ENCODE results near the gene TIGAR.
A peak's percentile ranks its signal among the peaks of the same experiment; 100 is the strongest.

TIGAR gene, protein sequence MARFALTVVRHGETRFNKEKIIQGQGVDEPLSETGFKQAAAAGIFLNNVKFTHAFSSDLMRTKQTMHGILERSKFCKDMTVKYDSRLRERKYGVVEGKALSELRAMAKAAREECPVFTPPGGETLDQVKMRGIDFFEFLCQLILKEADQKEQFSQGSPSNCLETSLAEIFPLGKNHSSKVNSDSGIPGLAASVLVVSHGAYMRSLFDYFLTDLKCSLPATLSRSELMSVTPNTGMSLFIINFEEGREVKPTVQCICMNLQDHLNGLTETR

DNA sequence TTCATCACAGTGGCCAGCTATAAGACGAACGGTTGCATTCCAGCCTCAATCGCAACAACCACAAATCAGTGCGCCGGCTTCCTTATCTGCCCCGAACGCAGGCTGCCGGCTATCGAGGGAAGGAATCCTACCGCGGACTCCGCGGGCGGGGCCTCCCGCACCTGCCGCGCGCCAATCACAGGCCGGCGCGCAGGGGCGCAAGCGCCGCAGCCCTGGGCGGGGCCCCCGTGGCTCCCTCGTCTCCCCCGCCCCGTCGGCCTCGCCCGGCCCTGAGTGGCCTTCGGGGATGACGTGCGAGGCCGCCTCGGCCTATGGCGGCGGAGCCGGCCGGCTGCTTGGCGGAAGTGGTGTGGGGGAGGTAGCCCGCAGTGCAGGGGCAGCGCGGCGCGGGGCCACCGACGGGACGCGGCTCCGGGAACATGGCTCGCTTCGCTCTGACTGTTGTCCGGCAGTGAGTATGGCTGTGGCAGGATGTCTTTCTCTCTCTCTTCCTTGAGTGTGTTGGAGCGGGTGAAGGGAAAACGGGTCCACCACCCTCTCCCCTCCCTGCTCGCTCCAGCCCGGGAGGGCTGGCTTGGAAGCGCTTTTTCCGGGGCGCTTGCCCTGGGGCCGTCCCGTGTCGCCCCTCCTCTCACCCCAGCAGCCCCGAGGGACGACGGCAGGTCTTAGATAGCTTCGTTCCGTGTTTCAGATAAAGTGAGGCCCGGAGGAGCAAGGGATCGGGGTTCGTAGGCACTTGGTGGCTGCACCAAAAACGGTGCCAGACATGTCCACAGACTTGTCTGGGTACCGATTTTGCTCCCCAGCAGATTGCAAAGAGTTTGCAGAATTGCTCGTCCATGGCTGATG, at the start of gene TIGAR:
TSS of gene TIGAR (plus strand) at position 361 of the 849 bp plus-strand sequence. CDS start at position 420, 59 bp downstream.
- DNase-seq (ENCODE audit: low spot score): peak; percentile 99

DNA sequence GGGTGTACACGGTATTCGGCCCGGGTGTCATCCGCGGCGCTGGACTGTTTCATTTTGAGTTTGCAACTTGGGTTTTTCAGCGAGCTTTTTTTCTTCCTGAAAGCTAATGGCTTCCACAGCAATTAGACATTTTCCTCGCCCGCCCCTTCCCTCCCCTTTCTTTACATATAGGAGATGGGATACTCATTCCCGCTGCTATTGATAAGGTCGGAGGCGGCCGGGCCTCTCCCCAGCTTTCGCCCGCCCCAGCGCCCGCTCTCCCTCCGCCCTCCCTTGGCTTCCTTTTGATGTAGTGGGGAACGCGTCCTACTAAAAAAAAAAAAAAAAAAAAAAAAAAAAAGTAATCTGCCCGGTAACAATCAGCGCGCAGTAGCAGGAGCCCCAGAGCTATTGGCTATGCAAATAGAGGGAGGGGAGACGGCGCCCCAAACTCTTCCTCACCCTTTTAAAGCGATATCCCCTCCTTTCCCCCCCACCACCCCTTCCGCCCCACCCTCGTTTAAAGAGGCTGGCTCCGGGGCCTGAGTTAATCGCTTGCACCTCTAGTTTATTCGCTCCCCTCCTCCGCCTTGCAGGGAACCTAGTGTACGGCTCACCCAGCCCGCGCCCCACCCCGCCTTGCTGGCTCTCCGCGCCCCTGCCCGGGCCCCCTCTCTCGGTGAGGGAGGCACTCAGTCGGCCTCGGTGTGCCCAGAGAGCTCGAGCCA, 49.1 kb upstream of the TIGAR start:
- peak; percentile 83 for DNase-seq (ENCODE audit: low spot score)

DNA sequence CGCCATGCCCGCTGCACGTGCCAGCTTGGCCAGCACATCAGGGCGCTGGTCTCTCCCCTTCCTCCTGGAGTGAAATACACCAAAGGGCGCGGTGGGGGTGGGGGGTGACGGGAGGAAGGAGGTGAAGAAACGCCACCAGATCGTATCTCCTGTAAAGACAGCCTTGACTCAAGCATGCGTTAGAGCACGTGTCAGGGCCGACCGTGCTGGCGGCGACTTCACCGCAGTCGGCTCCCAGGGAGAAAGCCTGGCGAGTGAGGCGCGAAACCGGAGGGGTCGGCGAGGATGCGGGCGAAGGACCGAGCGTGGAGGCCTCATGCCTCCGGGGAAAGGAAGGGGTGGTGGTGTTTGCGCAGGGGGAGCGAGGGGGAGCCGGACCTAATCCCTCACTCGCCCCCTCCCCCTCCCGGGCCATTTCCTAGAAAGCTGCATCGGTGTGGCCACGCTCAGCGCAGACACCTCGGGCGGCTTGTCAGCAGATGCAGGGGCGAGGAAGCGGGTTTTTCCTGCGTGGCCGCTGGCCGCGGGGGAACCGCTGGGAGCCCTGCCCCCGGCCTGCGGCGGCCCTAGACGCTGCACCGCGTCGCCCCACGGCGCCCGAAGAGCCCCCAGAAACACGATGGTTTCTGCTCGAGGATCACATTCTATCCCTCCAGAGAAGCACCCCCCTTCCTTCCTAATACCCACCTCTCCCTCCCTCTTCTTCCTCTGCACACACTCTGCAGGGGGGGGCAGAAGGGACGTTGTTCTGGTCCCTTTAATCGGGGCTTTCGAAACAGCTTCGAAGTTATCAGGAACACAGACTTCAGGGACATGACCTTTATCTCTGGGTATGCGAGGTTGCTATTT, 48.4 kb upstream of the TIGAR start:
- DNase-seq (ENCODE audit: low spot score): no peak

DNA sequence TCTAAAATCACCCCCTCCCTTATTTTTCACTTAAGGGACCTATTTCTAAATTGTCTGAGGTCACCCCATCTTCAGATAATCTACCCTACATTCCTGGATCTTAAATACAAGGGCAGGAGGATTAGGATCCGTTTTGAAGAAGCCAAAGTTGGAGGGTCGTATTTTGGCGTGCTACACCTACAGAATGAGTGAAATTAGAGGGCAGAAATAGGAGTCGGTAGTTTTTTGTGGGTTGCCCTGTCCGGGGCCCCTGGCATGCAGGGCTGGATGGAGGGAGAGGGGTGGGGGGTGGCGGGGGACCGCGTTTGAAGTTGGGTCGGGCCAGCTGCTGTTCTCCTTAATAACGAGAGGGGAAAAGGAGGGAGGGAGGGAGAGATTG, 47.8 kb upstream of the TIGAR start:
- no peak for DNase-seq (ENCODE audit: low spot score)

DNA sequence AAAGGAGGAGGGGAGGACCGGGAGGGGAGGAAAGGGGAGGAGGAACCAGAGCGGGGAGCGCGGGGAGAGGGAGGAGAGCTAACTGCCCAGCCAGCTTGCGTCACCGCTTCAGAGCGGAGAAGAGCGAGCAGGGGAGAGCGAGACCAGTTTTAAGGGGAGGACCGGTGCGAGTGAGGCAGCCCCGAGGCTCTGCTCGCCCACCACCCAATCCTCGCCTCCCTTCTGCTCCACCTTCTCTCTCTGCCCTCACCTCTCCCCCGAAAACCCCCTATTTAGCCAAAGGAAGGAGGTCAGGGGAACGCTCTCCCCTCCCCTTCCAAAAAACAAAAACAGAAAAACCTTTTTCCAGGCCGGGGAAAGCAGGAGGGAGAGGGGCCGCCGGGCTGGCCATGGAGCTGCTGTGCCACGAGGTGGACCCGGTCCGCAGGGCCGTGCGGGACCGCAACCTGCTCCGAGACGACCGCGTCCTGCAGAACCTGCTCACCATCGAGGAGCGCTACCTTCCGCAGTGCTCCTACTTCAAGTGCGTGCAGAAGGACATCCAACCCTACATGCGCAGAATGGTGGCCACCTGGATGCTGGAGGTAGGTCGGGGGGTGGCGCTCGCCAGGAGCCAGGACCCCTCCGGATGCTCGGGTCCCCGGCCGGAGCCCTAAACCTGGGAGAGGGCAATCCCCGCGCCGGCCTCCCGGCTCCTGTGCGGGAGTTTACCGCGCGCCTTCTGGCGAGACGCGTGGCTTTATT, 47.2 kb upstream of the TIGAR start, which contains the start of gene CCND2:
TSS of gene CCND2 (plus strand) at position 111 of the 744 bp plus-strand sequence. CDS start at position 390, 279 bp downstream.
- peak; percentile 51 for DNase-seq (ENCODE audit: low spot score)

DNA sequence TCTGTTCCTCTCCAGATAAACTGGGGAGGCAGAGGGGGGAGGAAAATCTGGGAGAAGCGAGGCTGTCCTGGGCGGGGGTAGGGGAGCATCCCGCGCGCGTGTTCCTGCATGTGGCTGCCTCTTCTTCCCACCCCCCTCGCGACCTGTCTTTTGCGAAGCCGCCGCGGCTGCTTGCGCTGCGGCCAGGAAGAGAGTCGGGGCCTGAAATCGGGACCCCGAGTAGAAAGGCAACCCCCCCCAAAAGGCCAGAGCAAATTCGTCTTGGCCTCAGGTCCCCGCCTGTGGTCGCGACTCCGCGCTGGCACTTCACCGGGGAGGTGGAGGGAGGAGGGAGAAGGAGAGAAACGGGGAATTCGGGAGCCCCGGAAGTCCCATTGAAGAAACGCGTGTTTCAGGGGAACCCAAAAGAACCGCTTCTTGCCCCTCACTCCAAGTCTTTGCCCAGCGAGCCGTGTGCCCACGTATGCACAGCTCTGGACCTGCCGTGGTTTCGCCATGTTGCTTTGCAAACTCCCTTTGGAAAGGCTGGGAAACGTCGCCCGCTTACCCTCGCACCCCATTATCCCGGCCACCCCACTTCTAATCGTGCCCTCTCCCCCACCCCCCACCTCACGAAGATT, 46.5 kb upstream of the TIGAR start:
- DNase-seq (ENCODE audit: low spot score): no peak

DNA sequence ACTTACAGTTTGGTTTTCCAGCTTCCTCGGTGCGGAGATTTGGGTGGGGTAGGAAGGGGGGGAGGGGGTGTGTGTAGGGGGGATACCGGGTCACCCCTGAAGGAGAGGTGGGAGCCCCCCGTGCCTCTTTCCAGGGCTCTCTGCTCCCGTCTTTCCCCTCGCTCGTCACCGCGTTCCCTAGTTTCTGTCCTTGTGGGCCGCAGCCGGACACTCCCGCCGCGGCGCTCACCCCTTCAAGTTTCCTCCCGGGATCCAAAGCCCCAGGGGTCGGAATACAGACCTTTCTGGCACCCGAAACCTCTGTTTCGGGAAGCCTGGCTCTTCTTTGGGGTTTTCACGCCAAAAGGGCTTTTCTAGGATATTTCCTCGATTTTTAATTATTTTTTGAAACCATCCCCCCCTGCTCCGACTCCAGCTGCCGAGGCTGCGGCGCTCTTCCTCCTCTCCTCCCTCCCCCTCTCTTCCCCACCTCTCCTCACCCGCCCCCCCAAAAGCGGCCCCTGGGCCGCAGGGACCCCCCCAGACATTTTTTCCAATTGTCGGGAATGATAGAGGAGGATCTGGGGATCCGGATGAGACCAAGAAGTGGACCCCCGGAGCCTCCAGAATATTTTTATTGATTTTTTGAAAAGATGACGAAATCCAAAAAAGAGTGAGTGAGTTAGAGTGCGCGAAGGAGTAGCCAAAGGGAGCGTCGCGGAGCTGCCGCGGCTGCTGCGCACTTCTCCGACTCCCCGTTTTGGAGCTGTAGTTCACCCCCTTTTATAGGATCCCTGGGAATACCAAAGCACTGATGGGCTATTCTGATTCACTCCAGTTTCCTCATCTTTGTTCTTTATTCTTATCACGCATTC, 45.8 kb upstream of the TIGAR start:
- no peak for DNase-seq (ENCODE audit: low spot score)

DNA sequence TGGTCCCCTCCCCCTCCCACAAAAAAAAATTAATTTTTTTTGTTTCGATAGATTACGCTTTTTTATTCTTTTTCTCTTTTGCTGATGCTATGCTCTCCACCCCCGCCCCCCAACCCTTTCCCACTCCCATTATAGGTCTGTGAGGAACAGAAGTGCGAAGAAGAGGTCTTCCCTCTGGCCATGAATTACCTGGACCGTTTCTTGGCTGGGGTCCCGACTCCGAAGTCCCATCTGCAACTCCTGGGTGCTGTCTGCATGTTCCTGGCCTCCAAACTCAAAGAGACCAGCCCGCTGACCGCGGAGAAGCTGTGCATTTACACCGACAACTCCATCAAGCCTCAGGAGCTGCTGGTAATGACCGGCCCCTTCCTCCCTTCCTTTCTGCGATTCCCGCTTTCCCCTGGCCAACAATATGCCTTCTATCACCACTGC, 45.1 kb upstream of the TIGAR start:
- DNase-seq (ENCODE audit: low spot score): no peak

DNA sequence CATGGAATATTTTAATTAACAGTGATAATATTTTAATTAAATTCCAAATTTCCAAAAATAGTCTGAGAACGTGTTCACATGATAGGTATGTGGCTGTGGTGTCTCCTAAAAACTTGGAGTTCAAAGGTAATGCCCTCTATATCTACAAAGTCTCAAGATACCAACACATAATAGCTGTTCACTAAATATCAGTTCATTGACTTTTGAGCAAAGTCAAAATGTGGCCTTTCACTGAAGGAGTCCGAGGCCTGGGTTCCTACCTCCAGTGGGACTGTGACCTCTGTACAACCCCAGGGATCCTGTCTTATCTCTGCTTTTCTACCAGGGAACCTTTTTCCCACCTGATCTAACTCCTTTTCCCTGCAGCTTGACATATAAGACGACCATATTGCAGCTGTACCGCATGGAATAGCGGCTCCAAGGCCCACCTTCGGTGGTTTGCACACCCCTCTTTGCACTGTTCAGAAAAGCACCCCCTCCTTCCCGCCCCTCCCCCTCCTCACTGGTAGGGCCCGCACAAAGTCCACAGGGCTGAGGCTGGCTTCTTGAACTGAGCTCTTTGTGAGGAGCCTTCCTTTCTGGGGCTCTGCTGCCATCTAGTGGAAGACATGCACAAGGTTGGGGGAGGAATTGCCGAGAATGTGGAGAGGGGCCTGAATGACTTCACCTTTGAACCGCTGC, 44.3 kb upstream of the TIGAR start:
- DNase-seq (ENCODE audit: low spot score): peak; percentile 75

DNA sequence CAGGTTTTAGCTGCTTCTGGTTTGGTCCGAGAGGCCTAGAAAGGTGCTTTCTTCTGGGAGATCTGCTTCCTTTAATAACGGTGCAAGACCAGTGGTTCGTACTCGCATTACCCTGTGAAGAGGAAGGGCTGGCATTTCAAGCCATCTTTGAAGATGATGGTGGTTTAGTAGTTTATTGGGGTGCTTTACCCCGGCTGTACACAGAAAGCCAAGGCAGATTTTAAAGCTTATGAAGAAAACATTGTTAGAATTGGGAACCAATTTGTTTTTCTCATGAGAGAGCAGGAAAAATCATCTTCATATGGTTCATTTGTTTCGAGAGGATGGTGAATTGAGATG, 43.8 kb upstream of the TIGAR start:
- no peak for DNase-seq (ENCODE audit: low spot score)

DNA sequence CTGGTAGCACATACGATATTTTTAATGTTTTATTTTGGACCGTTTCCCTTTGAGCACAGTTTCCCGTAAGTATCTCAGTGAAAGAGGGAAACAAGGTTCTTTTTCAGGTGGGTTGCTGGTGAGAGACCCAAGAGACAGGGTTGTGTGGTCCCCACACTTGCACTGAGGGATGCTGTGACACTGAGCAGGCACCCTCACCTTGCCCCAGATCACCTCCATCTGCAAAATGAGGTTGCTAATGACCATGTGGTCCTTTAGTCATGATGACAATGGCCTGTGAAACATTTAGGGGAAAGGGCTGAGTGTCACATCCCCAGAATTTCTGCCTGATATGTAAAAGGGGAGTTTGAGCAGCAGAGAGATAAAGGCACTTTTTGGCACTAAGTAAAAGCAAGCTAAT, 43.2 kb upstream of the TIGAR start:
- no peak for DNase-seq (ENCODE audit: low spot score)

DNA sequence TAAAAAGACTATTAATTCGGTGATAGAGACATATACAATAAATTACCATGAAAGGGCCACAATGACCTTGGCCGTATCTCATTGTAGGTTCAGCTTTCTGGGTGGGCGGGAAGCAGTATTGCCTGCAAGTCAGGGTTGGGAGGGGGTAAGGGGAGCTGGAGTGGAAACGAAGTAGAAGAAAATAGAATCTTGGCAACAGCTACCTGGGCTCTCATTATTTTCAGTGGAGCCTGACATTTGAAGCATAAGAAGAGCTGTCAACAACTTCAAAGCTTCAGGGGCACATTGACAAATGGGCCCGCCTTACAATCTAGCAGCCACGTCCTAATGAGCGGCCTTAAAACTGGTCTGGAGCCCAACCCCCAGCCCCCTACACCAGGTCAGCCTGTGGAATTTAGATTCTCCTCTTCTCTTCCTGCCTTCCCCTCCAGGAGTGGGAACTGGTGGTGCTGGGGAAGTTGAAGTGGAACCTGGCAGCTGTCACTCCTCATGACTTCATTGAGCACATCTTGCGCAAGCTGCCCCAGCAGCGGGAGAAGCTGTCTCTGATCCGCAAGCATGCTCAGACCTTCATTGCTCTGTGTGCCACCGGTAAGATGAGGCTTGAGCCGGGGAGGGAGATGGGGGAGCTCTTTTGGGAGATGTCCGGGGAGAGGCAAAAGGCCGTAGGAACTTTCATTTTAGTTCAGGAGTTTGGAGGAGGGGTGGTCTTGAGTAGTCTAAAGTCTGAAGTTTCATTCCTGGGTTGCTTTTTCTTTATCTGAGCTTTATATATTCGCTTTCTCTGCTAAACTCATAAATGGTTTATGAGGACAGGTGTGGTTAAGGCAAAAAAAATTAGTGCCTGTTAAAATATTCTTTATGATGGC, 42.5 kb upstream of the TIGAR start:
- no peak for DNase-seq (ENCODE audit: low spot score)

DNA sequence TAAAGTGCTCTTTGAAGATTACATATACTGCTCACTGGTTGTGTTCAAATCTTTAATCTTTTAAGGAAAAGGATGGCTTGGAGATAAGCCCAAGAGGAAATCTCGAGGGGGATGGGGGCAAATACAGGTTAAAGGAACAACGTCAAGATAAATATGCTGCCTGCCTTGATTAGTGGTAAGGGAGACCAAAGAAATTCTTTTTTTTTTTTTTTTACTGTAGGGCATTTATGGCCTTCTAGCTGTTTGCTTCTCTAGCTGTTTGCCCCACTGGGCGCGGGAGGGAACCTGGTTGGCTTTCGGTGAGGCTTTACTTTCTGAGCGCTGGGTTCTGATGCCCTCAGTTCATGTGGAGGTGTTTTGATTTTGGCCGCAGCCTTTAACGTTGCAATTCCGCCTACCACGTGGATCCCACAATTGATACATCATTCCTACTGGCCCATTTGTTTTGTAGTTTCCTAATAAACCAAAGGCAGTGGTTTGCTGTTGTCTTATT, 41.8 kb upstream of the TIGAR start:
- no peak for DNase-seq (ENCODE audit: low spot score)

DNA sequence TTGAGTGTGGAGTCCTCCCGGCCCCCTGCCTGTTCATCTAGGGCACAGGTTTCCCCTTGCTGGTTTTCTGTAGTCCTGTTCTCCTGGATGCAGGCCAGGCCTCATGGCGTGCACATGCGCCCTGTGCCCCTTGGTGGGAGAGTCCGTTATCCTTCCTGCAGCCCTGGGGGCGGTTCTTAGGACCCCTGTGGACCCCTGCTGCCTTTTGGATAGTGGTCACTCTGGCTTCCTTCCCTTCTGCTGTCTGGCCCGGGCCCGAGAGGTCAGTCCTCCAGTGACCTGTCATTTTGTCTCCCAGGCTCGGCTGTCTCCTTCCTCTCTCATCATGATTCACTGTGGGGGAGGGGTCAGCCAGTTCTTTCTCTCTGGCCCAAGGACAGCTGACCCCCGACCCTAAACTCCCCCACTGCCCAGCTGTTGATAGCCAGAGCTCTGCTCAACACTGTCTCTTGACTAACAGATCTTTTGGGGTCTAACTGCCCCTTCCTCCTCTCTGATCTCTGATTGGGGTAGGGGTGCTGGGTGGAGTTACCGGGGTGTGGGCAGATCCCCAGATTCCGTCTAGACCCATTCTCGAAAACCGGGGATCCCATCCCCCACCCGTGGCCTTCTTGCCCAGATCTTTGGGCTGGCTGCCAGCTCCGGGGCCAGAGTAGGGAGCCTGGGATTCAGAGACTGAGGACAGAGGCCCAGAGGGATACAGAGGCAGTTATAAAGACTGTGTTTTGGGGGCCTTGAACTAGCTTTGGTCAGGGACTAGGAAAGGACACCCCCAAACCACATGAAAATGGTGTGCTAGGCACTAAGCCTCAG, 40.5 kb upstream of the TIGAR start:
- DNase-seq (ENCODE audit: low spot score): no peak

DNA sequence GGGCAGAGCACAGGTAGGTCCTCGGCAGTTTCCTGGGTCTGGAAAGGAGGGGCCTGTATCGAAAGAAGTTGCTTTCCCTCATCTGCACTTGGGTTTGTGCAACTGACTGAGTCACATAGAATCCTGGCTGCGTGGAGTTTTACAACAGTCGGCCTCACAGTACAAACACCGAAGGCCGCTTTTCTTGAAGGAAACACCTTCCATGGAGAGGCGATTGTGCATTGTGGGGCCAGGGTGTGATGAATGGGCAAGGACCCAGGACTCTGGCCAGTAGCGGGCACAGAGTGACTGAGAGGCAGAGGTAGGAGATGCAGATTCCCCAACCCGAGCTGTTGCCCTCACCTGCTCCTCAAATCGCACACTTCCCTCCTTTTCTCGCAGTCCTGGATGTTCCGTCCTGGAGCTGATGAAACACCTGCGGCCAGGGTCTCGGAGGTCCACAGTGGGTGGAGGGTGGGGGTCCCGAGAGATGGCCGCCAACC, 39.8 kb upstream of the TIGAR start:
- DNase-seq (ENCODE audit: low spot score): no peak

DNA sequence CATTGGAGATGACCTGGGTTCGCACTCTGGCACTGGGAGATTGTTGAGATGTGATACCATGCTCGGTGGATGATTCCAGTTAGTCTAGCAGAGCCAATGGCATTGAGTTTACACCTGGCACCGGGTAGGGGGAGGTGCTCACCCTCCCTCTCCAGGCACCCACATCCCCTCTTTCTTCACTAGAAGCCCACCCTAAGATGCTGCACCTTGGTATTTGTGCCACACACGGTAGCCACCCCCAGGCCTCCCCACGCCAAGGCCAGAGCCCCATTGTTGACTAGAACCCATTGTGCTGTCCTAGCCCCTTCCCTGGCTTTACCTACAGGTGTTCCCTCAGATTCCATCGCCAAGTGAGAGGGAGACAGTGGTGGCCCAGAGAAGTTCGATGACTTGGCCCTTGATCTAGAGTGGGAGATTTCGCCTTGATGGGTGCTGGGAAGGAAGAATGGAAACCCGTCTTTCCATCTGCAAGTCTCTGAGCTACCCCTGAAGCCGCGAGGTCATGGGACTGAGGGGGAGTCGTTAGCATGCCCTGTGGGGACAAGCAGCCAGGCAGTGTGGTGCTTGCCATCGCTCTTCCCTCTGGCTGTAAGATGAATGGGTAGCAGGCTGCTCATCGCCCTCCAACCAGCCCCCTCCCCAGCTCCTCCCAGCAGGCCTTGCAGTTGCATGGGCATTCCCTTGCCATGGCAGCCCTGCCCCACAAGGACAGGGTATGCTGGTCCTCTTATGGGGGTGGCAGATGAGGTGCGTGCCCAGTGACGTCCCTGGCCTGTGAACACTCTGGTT, 38.7 kb upstream of the TIGAR start:
- no peak for DNase-seq (ENCODE audit: low spot score)

Measured in germinal center (tissue), 1 donor.